ENCODE data around the gene ADAT3.

Gene ADAT3

DNA sequence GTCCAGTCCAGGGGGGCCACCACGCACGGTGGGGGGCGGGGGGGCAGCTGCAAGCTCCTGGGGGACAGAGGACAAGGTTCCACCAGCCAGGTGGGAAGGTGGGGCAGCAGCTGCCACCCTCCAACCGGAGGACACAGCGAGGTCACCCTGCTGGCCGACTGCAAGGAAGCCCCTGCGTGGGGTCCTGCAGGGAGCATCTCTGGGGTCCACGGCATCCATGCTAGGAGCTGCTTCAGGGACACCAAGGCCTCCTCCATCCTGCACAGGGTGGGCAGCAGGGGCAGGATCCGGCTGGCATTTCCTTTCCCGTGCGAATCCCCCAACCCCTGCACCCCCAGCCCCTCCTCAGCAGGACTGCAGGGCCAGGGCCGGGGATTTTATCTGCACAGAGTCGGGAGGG is 33.6 kb upstream of the ADAT3 start:
- Histone ChIP-seq H3K9me3 (ENCODE audit: control insufficient read depth, insufficient read depth, low read depth, low read length) (no peaks in the 10 kb centered on the region), H3K36me3 (ENCODE audit: control insufficient read depth in 2 of 2, insufficient read depth in 1 of 2, low read length in 2 of 2) (peaks cover 0 to 18% of the 10 kb centered on the region in 2 experiments; a peak in 2 of 3 replicates), H3K27ac (ENCODE audit: extremely low read depth, low read depth, low read length) (no peak overlapping the region), H3K4me1 (ENCODE audit: control insufficient read depth, insufficient read depth, low read length) (peaks cover 10% of the 10 kb centered on the region), H3K4me3 (ENCODE audit: low read depth, low read length) (no peak overlapping the region)
- POLR2A ChIA-PET, result interaction anchor here (1.0 kb wide), 1 partner anchor 14 kb away, joined by 3 read pairs; no protein-coding TSS in a partner anchor
- no peak for TF ChIP-seq ZNF561 (tag by site-specific recombination; IDR thresholded peaks at IDR 0.05; ENCODE audit: borderline replicate concordance)
- TF ChIP-seq, protein P1, sequence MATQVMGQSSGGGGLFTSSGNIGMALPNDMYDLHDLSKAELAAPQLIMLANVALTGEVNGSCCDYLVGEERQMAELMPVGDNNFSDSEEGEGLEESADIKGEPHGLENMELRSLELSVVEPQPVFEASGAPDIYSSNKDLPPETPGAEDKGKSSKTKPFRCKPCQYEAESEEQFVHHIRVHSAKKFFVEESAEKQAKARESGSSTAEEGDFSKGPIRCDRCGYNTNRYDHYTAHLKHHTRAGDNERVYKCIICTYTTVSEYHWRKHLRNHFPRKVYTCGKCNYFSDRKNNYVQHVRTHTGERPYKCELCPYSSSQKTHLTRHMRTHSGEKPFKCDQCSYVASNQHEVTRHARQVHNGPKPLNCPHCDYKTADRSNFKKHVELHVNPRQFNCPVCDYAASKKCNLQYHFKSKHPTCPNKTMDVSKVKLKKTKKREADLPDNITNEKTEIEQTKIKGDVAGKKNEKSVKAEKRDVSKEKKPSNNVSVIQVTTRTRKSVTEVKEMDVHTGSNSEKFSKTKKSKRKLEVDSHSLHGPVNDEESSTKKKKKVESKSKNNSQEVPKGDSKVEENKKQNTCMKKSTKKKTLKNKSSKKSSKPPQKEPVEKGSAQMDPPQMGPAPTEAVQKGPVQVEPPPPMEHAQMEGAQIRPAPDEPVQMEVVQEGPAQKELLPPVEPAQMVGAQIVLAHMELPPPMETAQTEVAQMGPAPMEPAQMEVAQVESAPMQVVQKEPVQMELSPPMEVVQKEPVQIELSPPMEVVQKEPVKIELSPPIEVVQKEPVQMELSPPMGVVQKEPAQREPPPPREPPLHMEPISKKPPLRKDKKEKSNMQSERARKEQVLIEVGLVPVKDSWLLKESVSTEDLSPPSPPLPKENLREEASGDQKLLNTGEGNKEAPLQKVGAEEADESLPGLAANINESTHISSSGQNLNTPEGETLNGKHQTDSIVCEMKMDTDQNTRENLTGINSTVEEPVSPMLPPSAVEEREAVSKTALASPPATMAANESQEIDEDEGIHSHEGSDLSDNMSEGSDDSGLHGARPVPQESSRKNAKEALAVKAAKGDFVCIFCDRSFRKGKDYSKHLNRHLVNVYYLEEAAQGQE (tag by site-specific recombination; IDR thresholded peaks at IDR 0.05), result no peak
- TF ChIP-seq KLF10 (tag by site-specific recombination; IDR thresholded peaks at IDR 0.05), result no peak
- TF ChIP-seq KLF8 (tag by site-specific recombination; IDR thresholded peaks at IDR 0.05), result no peak
- no peak for TF ChIP-seq ZNF600 (tag by site-specific recombination; IDR thresholded peaks at IDR 0.05)
- no peak for TF ChIP-seq ZNF514 (tag by site-specific recombination; IDR thresholded peaks at IDR 0.05)
- TF ChIP-seq ZNF16 (tag by site-specific recombination; IDR thresholded peaks at IDR 0.05; ENCODE audit: low read depth), result no peak
- TF ChIP-seq MEIS1 (CRISPR knock-in tag; IDR thresholded peaks at IDR 0.05; ENCODE audit: borderline replicate concordance), result no peak
- TF ChIP-seq, protein P2, sequence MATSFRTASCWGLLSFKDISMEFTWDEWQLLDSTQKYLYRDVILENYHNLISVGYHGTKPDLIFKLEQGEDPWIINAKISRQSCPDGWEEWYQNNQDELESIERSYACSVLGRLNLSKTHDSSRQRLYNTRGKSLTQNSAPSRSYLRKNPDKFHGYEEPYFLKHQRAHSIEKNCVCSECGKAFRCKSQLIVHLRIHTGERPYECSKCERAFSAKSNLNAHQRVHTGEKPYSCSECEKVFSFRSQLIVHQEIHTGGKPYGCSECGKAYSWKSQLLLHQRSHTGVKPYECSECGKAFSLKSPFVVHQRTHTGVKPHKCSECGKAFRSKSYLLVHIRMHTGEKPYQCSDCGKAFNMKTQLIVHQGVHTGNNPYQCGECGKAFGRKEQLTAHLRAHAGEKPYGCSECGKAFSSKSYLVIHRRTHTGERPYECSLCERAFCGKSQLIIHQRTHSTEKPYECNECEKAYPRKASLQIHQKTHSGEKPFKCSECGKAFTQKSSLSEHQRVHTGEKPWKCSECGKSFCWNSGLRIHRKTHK (tag by site-specific recombination; IDR thresholded peaks at IDR 0.05), result no peak
- no peak for TF ChIP-seq ZBTB21 (tag by site-specific recombination; IDR thresholded peaks at IDR 0.05)
- TF ChIP-seq, protein P3, sequence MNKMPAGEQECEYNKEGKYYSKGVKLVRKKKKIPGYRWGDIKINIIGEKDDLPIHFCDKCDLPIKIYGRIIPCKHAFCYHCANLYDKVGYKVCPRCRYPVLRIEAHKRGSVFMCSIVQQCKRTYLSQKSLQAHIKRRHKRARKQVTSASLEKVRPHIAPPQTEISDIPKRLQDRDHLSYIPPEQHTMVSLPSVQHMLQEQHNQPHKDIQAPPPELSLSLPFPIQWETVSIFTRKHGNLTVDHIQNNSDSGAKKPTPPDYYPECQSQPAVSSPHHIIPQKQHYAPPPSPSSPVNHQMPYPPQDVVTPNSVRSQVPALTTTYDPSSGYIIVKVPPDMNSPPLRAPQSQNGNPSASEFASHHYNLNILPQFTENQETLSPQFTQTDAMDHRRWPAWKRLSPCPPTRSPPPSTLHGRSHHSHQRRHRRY (tag by site-specific recombination; IDR thresholded peaks at IDR 0.05), result no peak
- TF ChIP-seq, protein P4, sequence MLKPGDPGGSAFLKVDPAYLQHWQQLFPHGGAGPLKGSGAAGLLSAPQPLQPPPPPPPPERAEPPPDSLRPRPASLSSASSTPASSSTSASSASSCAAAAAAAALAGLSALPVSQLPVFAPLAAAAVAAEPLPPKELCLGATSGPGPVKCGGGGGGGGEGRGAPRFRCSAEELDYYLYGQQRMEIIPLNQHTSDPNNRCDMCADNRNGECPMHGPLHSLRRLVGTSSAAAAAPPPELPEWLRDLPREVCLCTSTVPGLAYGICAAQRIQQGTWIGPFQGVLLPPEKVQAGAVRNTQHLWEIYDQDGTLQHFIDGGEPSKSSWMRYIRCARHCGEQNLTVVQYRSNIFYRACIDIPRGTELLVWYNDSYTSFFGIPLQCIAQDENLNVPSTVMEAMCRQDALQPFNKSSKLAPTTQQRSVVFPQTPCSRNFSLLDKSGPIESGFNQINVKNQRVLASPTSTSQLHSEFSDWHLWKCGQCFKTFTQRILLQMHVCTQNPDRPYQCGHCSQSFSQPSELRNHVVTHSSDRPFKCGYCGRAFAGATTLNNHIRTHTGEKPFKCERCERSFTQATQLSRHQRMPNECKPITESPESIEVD (tag by site-specific recombination; IDR thresholded peaks at IDR 0.05), result no peak
- no peak for TF ChIP-seq ZNF596 (tag by site-specific recombination; IDR thresholded peaks at IDR 0.05)
- no peak for TF ChIP-seq SP3 (tag by site-specific recombination; IDR thresholded peaks at IDR 0.05)
- TF ChIP-seq ZNF560 (tag by site-specific recombination; IDR thresholded peaks at IDR 0.05; ENCODE audit: borderline replicate concordance), result no peak
- TF ChIP-seq, protein P5, sequence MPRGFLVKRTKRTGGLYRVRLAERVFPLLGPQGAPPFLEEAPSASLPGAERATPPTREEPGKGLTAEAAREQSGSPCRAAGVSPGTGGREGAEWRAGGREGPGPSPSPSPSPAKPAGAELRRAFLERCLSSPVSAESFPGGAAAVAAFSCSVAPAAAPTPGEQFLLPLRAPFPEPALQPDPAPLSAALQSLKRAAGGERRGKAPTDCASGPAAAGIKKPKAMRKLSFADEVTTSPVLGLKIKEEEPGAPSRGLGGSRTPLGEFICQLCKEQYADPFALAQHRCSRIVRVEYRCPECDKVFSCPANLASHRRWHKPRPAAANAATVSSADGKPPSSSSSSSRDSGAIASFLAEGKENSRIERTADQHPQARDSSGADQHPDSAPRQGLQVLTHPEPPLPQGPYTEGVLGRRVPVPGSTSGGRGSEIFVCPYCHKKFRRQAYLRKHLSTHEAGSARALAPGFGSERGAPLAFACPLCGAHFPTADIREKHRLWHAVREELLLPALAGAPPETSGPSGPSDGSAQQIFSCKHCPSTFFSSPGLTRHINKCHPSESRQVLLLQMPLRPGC (tag by site-specific recombination; IDR thresholded peaks at IDR 0.05), result no peak
- TF ChIP-seq ZNF747 (tag by site-specific recombination; IDR thresholded peaks at IDR 0.05), result no peak
- TF ChIP-seq ZNF184 (tag by site-specific recombination; IDR thresholded peaks at IDR 0.05), result no peak
- no peak for TF ChIP-seq ZNF10 (tag by site-specific recombination; IDR thresholded peaks at IDR 0.05)
- CTCF ChIA-PET, result no interaction called here
